ENCODE measurements around the gene ERMP1.

Gene ERMP1

GRCh38 chr9:5756633-5757032 is 76.3 kb downstream of the ERMP1 start:
- no peak overlapping the region for H3K4me3 ChIP-seq (ENCODE audit: low read depth, low read length)
- no peak for DNase-seq
- no peak overlapping the region for H3K27ac ChIP-seq
- in situ Hi-C loops (cut with HindIII; ENCODE audit: low pct_ligation_motif_present, low sequenced_read_pairs) = no loop called here
- H3K27me3 ChIP-seq (replicated peaks) = no peaks in the 10 kb centered on the region
- no peak for TF ChIP-seq CTCF (IDR thresholded peaks at IDR 0.05; ENCODE audit: low read depth, low read length, missing control alignments)
- H3K36me3 ChIP-seq (replicated peaks) = peaks cover 21% of the 10 kb centered on the region

- in situ Hi-C loops (cut with HindIII; ENCODE audit: low pct_ligation_motif_present, low sequenced_read_pairs) = no loop called here
- H3K36me3 ChIP-seq (replicated peaks) = peaks cover 10% of the 10 kb centered on the region
- DNase-seq = no peak
- H3K27ac ChIP-seq = no peak overlapping the region
- H3K27me3 ChIP-seq (replicated peaks) = no peaks in the 10 kb centered on the region
- TF ChIP-seq CTCF (IDR thresholded peaks at IDR 0.05; ENCODE audit: low read depth, low read length, missing control alignments) = no peak
- H3K4me3 ChIP-seq (ENCODE audit: low read depth, low read length) = no peak overlapping the region
Observed at GRCh38 chr9:5750569-5750968, 82.3 kb downstream of the ERMP1 start.

GRCh38 chr9:5749306-5749705 is 83.6 kb downstream of the ERMP1 start:
- Histone ChIP-seq H3K27me3 (replicated peaks) (no peaks in the 10 kb centered on the region), H3K4me3 (ENCODE audit: low read depth, low read length) (no peak overlapping the region), H3K27ac (no peak overlapping the region), H3K36me3 (replicated peaks) (peaks cover 15% of the 10 kb centered on the region)
- in situ Hi-C loops (cut with HindIII; ENCODE audit: low pct_ligation_motif_present, low sequenced_read_pairs) = no loop called here
- DNase-seq = no peak
- TF ChIP-seq CTCF (IDR thresholded peaks at IDR 0.05; ENCODE audit: low read depth, low read length, missing control alignments) = no peak

GRCh38 chr9:5748438-5748837 is 84.5 kb downstream of the ERMP1 start:
- no peak overlapping the region for H3K4me3 ChIP-seq (ENCODE audit: low read depth, low read length)
- H3K27ac ChIP-seq = no peak overlapping the region
- H3K27me3 ChIP-seq (replicated peaks) = no peaks in the 10 kb centered on the region
- in situ Hi-C loops (cut with HindIII; ENCODE audit: low pct_ligation_motif_present, low sequenced_read_pairs) = no loop called here
- H3K36me3 ChIP-seq (replicated peaks) = peaks cover 20% of the 10 kb centered on the region
- DNase-seq = no peak
- no peak for TF ChIP-seq CTCF (IDR thresholded peaks at IDR 0.05; ENCODE audit: low read depth, low read length, missing control alignments)

- Histone ChIP-seq H3K36me3 (replicated peaks) (peaks cover 31% of the 10 kb centered on the region), H3K27ac (no peak overlapping the region), H3K27me3 (replicated peaks) (no peaks in the 10 kb centered on the region), H3K4me3 (ENCODE audit: low read depth, low read length) (no peak overlapping the region)
- DNase-seq = no peak
- TF ChIP-seq CTCF (IDR thresholded peaks at IDR 0.05; ENCODE audit: low read depth, low read length, missing control alignments) = no peak
- in situ Hi-C loops (cut with HindIII; ENCODE audit: low pct_ligation_motif_present, low sequenced_read_pairs) = no loop called here
Observed at GRCh38 chr9:5743109-5743508, 89.8 kb downstream of the ERMP1 start.

GRCh38 chr9:5736563-5737346 is 96.2 kb downstream of the ERMP1 start:
- Histone ChIP-seq H3K27ac (no peak overlapping the region), H3K36me3 (replicated peaks) (peaks cover 4% of the 10 kb centered on the region), H3K27me3 (replicated peaks) (no peaks in the 10 kb centered on the region), H3K4me3 (ENCODE audit: low read depth, low read length) (no peak overlapping the region)
- no peak for DNase-seq
- TF ChIP-seq CTCF (IDR thresholded peaks at IDR 0.05; ENCODE audit: low read depth, low read length, missing control alignments) = no peak
- in situ Hi-C loops (cut with HindIII; ENCODE audit: low pct_ligation_motif_present, low sequenced_read_pairs) = no loop called here
